BE2C (cell line): ENCODE data around the gene ZNF618.
A peak's percentile ranks its signal among the peaks of the same experiment; 100 is the strongest.

Experiments
- DNase-seq: peaks from one replicate; pipeline ENCODE4 v3.0.0-alpha.2; 2020
- H3K27me3 ChIP-seq: fragments of 250-450 bp; sonication (Bioruptor Pico); 2 replicates; pipeline ENCODE4 v1.5.1; 2020; ENCODE audit warnings: mild to moderate bottlenecking
- H3K36me3 ChIP-seq: fragments of 250-450 bp; sonication (Bioruptor Pico); 2 replicates; pipeline ENCODE4 v1.5.1; 2020; ENCODE audit warnings: mild to moderate bottlenecking
- H3K4me1 ChIP-seq: fragments of 250-450 bp; sonication (Bioruptor Pico); 2 replicates; pipeline ENCODE4 v1.5.1; 2020
- H3K4me3 ChIP-seq: 2 replicates; pipeline ENCODE4 v1.5.1; 2011; ENCODE audit warnings: low read depth, low read length
- H3K9me3 ChIP-seq: fragments of 250-450 bp; sonication (Bioruptor Pico); 2 replicates; pipeline ENCODE4 v1.5.1; 2020
- CTCF ChIP-seq: IDR thresholded peaks from 2 replicates; pipeline ENCODE4 v1.5.1; 2012; ENCODE audit warnings: mild to moderate bottlenecking, low read depth, low read length

ZNF618 gene

DNA sequence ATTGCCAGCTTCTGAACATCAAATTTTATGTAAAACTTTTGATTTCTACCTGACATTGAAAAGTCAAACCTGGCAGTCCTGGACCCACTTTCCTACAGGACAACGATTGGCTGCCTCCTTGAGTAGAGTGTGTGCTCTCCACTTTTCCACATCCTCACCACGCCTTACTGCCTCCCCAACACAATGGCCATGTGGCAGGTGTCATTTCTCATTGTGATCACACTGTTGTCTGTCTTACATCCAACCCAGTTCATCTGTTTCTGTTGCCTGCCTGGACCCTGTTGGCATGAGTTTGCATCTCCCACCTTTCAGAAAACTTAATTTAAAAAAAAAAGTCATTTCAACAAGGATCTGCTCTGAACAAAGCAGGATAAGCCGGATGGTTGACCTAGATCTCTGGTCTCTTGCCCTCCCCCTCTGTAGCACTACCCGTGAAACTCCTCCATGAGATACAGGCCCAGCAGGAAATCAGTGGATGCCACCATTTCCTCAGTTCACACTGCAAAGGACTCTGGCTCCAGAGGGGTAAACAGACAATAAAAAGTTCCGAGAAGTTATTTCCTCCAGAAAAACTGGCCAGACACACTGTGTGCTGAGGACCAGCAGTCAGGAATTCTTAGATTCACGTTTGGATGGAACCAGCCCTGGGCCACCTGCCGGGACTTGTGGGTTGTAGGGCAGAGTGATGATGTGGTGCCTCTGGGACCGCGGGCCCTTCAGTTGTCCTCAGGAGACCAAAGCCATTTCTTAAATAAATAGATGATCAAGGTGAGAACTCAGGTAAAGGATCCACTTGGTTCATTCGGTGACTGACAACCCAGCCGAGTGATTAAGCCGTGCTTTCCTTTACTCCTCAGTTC, 153.4 kb downstream of the ZNF618 start:
- no peak for DNase-seq
- H3K27me3 ChIP-seq: no peaks in the 10 kb centered on the region
- H3K9me3 ChIP-seq: no peaks in the 10 kb centered on the region
- H3K4me3 ChIP-seq: no peak overlapping the region
- no peak for TF ChIP-seq CTCF
- H3K36me3 ChIP-seq: peaks cover 22% of the 10 kb centered on the region
- H3K4me1 ChIP-seq: peaks cover 7% of the 10 kb centered on the region

GRCh38 chr9:114030364-114030763, 154.3 kb downstream of the ZNF618 start:
- no peak for TF ChIP-seq CTCF
- Histone ChIP-seq H3K4me3 (no peak overlapping the region), H3K36me3 (peaks cover 16% of the 10 kb centered on the region), H3K27me3 (no peaks in the 10 kb centered on the region), H3K9me3 (no peaks in the 10 kb centered on the region), H3K4me1 (peaks cover 7% of the 10 kb centered on the region)
- no peak for DNase-seq

GRCh38 chr9:114031037-114031630, 155.0 kb downstream of the ZNF618 start:
- TF ChIP-seq CTCF: no peak
- Histone ChIP-seq H3K9me3 (no peaks in the 10 kb centered on the region), H3K4me3 (no peak overlapping the region), H3K4me1 (peaks cover 7% of the 10 kb centered on the region), H3K27me3 (no peaks in the 10 kb centered on the region), H3K36me3 (peaks cover 16% of the 10 kb centered on the region)
- no peak for DNase-seq

DNA sequence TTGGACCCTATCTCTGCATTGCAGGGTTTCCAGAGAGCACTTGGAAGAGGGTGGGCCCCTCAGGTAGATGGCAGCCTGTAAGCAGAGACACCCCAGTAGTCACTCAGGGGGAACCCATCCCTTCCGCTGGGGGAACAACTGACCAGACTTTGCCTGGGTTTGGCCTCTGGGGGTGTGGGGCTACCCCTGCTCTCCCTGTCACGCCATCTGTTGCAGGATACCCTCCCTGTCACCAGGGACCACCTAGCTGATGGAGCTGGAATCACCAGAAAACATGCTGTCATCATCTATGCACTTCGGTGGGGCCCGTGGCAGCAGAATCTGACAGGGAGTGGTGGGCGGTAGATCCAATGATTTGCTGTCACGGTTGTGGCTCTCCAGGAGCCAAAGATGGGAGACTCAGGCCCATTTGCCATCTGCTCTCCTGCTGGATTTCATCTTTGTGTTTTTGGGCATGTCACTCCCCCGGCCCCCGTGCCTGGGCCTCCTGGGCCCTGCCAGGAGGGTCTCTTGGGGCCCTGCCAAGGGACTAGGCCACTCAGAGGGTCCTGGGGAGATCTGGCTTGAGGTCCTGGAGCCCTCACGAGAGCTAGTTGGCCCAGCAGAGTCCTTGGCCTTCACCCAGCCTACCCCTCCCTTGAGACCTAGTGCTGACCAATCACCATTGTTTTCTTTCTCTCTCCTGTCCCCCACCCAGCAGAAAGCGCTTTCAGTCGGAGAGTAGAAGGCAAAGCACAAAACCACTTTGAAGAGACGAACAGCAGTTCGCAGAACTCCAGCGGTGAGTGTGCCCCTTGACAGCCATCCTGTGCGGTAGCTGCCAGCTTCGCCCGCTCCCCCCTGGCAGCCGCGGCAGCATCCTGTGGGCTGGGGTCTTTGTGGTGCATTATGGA, 156.1 kb downstream of the ZNF618 start:
- H3K9me3 ChIP-seq: no peaks in the 10 kb centered on the region
- H3K36me3 ChIP-seq: peaks cover 26% of the 10 kb centered on the region
- 0 out of 2 replicates have a peak, but pooled peaks have one; percentile 7 for TF ChIP-seq CTCF
- no peaks in the 10 kb centered on the region for H3K27me3 ChIP-seq
- DNase-seq: peak; percentile 39
- H3K4me1 ChIP-seq: peaks cover 7% of the 10 kb centered on the region
- no peak overlapping the region for H3K4me3 ChIP-seq

DNA sequence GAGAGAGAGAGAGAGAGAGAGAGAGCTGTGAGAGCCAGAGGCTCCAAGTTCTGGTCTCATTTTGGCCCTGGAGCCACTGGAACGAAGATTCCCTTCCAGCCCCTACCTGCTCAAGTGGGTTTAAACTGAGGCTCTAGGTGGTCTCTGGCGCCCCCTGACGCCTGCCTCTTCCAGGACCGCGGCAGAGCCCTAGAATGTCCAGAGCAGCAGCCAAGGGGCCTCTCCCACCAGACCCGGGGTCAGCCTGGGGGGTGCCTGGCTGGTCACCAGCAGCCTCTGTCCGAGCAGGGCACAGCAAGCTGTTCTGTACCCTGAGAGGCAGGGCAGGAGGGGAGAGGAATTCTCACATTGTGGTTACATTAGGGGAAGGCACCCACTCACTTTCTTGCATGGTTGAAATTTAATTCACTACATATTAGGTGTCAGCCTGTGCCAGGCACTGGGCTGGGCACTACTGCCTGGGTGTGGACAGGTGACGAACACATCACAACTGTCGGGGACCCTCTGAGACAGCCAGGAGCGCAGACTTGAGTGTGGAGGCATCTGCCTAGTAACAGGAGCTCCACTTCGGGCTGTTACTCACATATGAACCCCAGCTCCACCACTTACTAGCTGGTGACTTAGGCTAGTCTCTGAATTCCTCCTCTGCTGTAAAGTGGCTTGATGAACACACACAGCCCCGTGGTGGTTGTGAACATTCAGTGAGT, 157.4 kb downstream of the ZNF618 start:
- Histone ChIP-seq H3K27me3 (no peaks in the 10 kb centered on the region), H3K36me3 (peaks cover 34% of the 10 kb centered on the region), H3K4me1 (peaks cover 13% of the 10 kb centered on the region), H3K4me3 (no peak overlapping the region), H3K9me3 (no peaks in the 10 kb centered on the region)
- peak; percentile 75 for DNase-seq
- TF ChIP-seq CTCF: peak; percentile 81
